GM19452 (cell line): ENCODE results near the gene SPRED3.
"Not testable (repeated sequence)": the region's sequence is repeated elsewhere in the genome, so short reads cannot be mapped to it uniquely, and the experiment has no call there.

Experiments
- ATAC-seq: cut with Tn5 transposase; IDR thresholded peaks from one replicate; pipeline ENCODE4 v1.9.1; 2021; ENCODE audit not compliant: unreplicated experiment

Gene SPRED3

DNA sequence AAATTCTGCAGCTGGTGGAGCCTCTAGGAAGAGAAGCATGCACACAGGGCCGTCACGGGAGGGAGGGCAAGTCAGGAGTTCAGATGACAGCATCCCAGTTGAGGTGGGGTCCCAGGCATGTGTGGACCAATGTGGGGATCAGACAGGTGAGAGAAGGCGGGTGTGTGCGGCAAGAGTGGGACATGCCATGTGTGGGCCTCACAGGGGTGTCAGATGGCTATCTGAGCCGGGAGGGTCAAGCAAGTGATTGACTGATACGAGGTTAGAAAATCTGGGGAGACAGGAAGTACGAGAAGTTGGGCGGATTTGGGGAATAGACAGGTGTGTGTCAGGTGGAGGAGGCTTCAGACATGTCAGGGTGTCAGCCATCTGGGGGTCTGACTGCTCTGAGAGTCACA is 28.6 kb downstream of the SPRED3 start:
- ATAC-seq: no peak

DNA sequence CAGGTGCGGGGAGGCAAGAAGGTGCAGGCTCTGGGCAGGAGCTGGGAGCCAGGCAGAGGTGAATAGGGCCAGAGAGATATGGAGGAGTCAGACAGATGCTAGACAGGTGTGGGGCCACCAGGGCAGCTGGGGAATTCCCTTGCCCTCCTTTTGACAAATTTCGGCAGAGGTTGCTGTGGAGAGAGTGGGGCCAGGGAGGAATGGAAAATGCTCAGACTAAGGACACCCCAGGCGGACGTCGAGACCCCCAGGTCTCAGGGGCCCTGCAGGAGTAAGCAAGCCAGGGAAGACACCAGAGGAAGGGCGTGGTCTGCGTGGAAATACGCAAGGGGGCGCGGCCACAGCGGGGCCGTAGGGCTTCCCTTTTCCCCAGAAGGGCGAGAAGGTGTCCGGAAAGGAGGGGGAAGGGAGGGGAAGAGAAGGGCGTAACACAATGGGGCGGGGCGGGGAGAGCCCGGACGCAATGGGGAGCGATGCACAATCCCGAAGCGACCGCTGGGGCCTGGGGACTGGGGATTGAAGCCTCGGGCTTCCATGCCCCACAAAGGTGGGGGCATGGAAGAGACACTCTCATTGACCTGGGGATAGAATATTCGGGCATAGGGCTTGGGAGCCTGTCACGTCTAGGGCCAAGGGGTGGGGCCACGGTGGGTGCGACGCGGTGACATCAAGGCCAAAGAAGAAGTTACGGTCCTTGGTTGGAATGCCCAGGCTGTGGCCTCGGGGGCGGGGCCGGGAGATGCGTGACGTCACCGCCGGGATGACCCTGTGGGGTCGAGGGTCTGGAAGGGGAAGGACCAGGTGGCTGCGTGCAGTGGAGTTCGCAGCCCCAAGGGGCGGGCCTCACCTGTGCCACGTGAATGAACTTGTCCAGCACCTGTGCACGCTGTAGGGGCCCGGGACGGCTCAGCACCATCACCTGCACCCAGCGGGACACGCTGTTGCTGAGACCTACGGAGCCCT is 29.3 kb downstream of the SPRED3 start:
- no peak for ATAC-seq

DNA sequence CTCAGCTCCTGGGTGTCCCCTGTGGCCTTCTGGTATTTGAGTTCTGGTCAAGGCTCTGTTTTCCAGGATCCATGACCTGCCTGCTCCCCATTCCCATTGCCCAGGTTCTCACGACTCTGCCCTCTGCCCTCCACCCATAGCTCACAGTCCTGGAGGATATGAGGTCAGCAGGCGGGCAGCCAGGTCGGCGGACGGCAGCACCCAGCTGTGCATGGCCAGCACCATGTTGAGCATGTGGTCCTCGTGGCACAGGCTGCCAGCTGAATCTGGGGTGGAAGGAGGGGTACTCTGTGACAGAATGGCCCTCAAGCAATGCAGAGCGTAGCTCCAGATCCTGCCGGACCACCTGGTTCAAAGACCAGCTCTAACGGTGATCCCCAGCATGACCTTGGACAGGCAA is 32.4 kb downstream of the SPRED3 start:
- ATAC-seq: no peak

DNA sequence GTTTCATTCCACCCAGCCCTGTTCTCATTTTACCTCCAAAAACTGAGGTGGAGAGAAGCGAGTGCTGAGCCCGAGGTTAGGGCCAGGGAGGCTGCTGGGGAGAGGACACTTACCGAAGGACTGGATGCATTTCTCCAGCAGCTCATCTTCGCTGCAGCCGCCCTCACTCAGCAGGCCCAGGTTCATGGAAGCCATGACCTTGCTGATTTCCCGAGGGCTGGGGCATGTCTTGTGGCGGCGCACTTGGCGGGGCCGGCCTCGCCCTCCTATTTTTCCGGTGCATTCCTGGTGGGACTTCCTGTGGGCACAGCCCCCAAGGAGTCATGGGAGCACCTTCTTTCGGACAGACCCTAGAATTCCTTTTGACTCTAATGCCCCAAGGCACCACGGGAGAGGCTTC is 33.4 kb downstream of the SPRED3 start:
- ATAC-seq: no peak

DNA sequence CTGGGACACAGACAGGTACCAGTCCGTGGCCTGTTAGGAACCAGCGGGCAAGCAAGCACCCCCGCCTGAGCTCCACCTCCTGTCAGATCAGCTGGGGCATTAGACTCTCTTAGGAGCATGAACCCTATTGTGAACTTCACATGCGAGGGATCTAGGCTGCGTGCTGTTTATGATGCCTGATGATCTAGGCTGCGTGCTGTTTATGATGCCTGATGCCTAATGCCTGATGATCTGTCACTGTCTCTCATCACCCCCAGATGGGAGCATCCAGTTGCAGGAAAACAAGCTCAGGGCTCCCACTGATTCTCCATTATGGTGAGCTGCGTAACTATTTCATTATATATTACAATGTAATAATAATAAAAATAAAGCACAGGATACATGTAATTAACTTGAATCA is 33.9 kb downstream of the SPRED3 start:
- ATAC-seq: no peak

DNA sequence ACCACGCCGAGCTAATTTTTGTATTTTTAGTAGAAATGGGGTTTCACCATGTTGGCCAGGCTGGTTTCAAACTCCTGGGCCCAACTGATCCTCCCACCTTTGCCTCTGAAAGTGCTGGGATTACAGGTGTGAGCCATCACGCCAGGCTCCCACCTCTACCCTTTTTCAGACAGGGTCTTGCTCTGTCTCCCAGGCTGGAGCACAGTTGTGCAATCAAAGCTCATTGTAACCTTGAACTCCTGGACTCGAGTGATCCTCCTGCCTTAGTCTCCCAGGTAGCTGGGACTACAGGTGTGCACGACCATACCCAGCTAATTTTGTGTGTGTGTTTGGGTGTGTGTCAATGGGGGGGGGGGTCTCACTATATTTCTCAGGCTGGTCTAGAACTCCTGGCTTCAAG is 35.8 kb downstream of the SPRED3 start:
- no peak for ATAC-seq

DNA sequence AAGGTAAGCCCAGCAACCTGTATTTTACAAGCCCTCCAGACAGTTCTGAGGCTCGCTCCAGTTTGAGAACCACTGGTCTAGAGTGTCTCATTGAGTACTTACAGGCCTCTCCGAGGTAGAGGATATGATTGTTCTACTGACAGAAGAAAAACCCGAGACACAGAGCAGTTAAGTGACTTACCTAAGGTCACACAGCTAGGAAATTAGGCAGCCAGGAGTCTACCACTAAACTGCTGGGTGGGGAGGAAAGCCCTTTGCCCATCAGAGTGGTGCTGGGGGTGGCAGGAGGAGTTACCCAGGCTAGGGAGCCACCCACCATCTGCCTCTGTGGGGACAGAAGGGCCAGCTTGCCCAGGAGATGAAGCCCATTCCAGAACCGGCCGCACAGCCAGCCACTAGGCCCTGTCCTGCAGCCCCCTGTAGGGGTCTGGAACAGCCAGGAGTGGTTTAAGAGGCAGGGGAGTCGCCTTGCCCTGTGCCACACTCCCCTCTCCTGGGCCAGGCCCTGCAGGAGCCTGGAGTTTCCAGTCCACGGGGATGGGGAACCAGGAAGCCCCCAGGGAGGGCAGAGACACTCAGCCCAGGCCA is 36.8 kb downstream of the SPRED3 start:
- no peak for ATAC-seq

DNA sequence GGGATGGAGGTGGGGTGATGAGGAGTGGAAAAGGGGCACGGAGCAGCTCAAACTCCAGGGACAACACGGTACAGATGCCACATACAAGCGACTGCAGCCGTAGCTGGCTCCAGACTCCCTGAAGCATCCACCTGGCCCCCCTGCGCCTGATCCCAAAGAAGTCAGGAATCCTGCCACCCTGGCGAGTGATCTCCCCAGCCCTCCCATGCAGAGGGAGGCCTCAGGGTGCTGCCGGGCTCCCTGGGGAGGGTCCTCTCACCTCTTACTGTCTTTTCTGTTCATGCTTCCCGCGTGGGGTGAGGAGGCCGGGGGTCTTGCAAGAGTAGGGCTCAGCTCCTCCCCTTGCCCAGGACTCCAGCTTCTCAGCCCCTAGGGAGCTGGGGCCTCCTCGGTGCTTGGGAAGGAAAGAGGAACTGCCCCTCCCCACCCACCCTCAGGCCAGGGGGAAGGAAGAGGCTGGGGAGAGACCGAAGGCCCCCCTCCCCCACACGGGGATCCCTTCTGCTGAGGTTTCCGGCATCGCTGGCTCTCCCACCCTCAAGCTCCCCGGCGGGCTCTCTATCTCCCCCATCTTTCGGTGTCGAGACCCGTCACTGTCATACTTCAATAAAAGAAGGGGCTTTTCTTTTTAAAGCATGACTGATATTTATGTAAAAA is 37.4 kb downstream of the SPRED3 start, which contains the start of gene RASGRP4:
Gene RASGRP4, minus strand, starts transcription at position 410 of the 657 bp plus-strand sequence. Its CDS starts 128 bp downstream, at position 282.
- ATAC-seq: no peak

DNA sequence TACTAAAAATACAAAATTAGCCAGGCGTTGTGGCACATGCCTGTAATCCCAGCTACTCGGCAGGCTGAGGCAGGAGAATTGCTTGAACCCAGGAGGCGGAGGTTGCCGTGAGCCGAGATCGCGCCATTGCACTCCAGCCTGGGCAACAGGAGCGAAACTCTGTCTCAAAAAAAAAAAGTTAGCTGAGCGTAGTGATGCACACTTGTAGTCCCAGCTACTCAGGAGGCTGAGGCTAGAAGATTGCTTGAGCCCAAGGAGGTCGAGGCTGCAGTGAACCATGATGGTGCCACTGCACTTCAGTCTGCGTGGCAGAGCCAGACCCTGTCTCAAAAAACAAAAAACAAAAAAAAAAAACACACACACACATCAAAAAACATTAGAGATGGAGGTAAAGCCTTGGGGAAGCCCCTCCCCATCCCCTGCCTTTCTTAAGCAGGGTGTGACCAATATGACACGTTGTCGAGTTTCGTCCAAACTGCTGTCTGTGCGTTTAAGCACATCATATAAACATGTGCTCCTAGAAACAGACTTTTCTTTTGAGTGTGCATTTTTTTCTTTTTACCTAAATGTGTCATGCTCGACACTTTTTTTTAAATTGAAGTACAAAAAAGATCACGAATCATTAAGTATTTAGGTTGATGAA is 38.7 kb downstream of the SPRED3 start:
- ATAC-seq: not testable (repeated sequence)

DNA sequence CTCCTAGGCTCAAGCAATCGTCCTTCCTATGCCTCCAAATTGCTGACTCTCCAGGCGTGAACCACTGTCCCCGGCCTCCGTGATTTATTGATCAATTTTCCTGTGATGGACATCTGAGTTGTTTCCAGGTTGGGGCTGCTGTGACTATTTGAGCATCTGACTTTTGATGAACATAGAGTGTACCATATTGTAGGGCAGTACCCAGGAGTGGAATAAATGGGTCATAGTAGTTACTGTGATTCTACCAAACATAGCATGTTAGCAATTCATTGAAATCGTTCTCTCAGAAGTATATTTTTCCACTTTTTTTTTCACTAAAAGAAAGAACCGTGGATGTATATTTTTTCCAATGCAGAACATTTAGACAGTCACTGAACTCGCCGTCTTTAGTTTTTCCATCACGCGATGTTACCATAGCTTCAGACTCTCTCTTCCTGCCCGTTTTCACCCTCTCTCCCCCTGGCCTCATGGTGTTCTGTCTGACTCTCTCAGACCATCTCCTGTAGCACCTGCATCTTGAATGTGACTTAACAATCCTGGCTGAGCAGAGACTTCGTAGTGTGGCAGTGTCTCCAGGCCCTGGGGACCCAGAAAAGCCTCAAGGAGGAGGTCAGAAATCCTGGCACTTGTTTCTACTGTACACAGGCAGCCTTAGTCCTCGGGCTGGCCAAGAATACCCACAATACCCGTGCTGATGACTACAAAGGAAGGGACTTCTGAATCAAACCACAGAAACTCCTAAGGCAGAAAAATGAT is 40.7 kb downstream of the SPRED3 start:
- no peak for ATAC-seq

DNA sequence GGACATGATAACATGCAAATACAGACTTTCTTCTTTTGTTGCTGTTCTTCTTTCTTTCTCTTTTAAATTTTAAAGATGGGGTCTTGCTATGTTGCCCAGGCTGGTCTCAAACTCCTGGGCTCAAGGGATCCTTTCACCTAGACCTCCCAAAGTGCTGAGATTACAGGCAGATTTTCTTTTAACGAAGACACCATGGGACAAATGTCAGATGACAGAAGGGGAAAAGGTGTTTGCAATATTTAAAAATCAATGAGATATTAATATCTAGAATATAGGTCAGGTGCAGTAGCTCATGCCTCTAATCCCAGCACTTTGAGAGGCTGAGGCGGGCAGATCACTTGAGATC is 41.3 kb downstream of the SPRED3 start:
- ATAC-seq: no peak

DNA sequence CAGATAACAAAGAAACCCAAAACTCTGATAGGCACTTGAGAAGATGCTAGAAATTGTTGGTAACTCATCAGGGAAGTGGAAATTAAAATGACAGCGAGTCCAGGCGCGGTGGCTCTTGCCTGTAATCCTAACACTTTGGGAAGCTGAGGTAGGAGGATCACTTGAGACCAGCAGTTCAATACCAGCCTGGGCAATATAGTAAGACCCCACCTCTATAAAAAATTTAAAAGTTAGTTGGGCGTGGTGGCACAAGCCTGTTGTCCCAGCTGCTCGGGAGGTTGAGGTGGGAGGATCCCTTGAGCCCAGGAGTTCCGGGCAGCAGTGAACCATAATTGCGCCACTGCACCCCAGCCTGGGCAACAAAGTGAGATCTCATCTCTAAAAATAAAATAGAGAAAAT is 42.4 kb downstream of the SPRED3 start:
- ATAC-seq: no peak

DNA sequence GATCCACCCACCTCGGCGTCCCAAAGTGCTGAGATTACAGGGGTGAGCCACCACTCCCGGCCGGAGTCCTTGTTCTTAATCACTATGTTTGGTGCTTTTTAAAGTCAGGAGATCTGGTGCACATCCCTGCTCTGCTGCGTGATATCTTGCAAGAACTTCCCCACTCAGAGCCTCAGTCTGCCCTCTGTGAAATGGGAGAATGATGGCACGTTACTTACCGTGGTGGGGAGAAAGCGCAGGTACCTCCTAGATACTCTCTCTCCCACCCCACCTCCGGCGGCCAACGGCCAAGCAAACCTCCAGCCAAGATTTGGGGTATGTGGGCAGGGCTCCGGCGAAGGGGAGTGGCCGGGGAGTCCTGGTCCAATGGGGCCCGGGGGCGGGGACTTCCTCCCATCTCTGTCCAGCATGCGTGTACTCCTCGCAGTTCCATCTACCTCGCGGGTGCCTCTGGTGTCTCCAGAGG is 44.8 kb downstream of the SPRED3 start, which contains the start of gene RYR1:
Gene RYR1, plus strand, starts transcription at position 424 of the 466 bp plus-strand sequence. CDS start 139 bp downstream, outside the sequence.
- no peak for ATAC-seq

DNA sequence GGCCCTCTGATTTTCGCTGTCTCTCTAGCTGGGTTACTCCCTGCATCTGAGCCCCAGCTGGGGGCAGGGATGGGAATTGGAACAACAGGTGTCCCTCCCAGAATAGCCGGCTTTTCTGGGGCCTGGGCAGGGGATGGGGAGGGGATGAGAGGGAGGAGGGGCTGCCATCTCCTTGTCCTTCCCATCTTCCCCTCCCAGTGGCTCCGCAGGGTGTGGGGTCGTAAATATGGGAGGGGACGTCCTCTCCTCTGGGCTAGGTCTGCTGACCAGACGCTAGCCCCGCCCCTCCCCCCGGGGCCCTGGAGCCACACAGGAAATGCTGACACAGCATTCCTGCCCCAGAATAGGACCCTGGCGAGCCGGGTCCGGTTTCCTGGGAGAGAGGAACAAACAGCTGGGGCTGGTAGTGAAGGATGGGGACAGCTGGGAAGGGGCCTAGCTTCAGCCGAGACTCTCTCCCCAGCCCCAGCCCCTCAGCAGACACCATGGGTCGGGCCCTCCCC is 46.1 kb downstream of the SPRED3 start:
- no peak for ATAC-seq

DNA sequence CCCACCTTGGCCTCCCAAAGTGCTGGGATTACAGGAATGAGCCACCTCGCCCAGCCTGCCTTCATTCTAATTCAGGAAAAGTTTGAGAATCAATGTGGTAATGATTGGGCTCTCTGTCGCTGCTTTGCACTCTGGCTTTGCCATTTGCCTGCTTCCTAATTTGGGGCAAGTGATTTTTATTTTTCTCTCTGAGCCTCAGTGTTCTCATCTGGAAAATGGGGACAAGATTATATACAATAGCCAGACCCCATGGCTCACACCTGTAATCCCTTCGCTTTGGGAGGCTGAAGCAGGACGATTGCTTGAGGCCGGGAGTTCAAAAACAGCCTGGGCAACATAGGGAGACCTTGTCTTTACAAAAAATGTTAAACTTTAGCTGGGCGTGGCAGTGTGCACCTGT is 48.8 kb downstream of the SPRED3 start:
- ATAC-seq: no peak

DNA sequence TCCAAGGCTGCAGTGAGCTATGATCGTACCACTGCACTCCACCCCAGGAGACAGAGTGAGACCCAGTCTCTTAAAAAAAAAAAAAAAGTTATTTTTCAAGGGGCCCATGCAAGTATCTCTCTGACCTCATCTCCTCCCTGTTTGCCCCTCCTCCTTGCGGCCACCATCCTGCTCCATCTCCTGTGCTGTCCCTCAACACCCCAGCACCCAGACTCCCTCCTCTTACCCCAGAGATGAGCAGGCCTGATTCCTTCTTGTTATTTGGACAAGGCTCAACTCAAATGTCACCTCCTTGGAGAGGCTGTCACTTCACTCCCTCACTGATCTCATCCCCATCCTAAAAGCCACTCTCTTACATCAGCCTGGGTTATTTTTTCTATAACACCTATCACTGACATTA is 49.4 kb downstream of the SPRED3 start:
- no peak for ATAC-seq

DNA sequence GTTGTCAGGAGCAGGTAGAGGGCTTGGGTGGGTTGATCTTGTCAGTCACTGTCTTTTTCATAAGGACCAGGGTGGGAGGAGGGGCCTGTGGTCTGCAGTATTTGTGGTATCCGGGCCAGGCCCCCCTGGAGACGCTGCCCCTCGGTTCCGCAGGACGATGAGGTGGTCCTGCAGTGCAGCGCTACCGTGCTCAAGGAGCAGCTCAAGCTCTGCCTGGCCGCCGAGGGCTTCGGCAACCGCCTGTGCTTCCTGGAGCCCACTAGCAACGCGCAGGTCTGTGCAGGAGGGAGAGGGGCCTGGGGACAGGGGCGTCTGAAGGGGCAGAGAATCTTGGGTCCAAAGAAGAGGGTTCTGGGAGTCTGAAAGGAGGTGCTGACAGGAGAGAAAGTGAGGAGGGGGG is 52.1 kb downstream of the SPRED3 start:
- no peak for ATAC-seq

DNA sequence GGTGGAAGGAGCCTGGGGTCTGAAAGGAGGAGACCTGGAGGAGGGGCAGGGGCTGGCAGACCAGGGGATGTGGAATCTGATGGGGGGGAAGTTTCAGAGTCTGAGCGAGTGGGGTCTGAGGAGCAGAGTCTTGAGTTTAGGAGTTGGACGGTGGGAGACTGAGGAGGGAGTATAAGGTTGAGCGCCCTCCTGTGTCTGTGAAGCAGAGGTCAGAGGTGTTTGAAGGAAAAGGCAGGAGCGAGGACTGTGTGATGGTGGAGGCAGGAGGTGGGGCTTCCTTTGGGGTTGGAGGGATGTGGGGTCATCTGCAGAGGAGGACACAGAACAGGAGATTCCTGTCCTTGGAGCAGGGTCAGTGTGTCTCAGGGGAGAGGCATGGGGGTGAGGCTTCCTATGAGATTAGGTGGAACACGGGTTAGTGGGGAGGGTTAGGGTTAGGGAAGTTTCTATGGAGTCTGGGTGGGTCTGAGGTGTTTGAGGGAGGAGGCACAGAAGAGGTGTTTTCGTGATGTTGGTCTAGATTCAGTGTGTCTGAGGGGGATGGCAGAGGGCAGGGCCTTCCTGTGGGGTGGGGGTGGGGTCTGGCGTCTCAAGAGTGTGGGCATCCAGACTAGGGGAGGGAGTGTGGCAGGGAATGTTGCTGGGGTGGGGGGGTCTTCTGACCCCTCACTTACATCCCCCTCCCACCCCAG is 53.3 kb downstream of the SPRED3 start:
- no peak for ATAC-seq

DNA sequence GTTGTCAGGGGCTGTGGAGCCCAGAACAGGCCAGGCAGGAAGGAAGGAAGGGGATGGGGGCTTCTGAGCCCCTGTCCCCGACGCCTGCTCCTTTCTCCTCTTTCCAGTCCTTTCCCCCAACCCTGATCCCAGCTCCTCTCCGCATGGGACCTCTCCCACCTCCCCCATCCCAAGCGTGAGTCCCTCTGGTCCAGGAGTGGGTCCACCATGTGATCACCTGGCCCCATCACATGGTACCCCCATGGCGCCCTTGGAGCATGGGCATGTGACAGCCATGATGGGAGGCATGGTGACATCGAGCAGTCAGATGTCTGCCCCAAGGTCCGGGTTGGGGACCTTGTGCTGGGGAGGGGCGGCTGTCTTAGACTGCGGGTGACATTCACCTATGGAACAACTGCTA is 54.2 kb downstream of the SPRED3 start:
- ATAC-seq: no peak
